Sigmoid colon (tissue), 7 donors: ENCODE data around the gene ENAH. TPM values are rescaled to one million over a fixed set of nuclear protein-coding genes. Genes with fewer than 3 reads are reported as not detected.

Experiments
- DNase-seq: peaks from one replicate; pipeline ENCODE4 v3.0.0-alpha.2; 2019
- H3K27ac ChIP-seq, 4 donors: fragments of 200-600 bp; sonication (generic); one replicate each; pipeline ENCODE4 v1.5.1; 2016 to 2019; ENCODE audit warnings: mild to moderate bottlenecking in 1 of 4
- H3K27me3 ChIP-seq, 3 donors: fragments of 200-600 bp; sonication (generic); one replicate each; pipeline ENCODE4 v1.5.1; 2019; ENCODE audit warnings: mild to moderate bottlenecking in 1 of 3
- H3K36me3 ChIP-seq, 4 donors: fragments of 200-600 bp; sonication (generic); one replicate each; pipeline ENCODE4 v1.5.1; 2016 to 2019
- H3K4me1 ChIP-seq, 4 donors: fragments of 200-600 bp; sonication (generic); one replicate each; pipeline ENCODE4 v1.5.1; 2017 to 2019
- H3K4me3 ChIP-seq, 4 donors: fragments of 200-600 bp; sonication (generic); one replicate each; pipeline ENCODE4 v1.5.1; 2017 to 2019; ENCODE audit warnings: mild to moderate bottlenecking in 2 of 4, moderate library complexity in 1 of 4
- H3K9me3 ChIP-seq, 4 donors: fragments of 200-600 bp in 3 of 4; sonication (generic) in 3 of 4; one replicate each; pipeline versions ENCODE4 v1.5.1 to v1.6.1; 2013 to 2019
- CTCF ChIP-seq, 4 experiments: fragments of 450-650 bp in 3 of 4; fragments of 200-600 bp in 1 of 4; IDR thresholded peaks; one replicate each; pipeline ENCODE4 v1.5.1; 2016 to 2019; ENCODE audit warnings: antibody characterized with exemption in 4 of 4, mild to moderate bottlenecking in 3 of 4, moderate library complexity in 2 of 4
- EP300 ChIP-seq, 4 donors: sonication (generic); formaldehyde crosslinking; IDR thresholded peaks; one replicate each; pipeline ENCODE4 v1.6.1; 2017; ENCODE audit warnings: antibody characterized with exemption in 4 of 4
- POLR2A ChIP-seq, 2 donors: fragments of 450-650 bp; IDR thresholded peaks; one replicate each; pipeline ENCODE4 v1.6.1; 2016; ENCODE audit warnings: antibody characterized with exemption in 2 of 2, mild to moderate bottlenecking in 2 of 2, moderate library complexity in 2 of 2
- POLR2AphosphoS5 ChIP-seq, 4 donors: sonication (generic); formaldehyde crosslinking; IDR thresholded peaks; one replicate each; pipeline ENCODE4 v1.6.1; 2017; ENCODE audit warnings: antibody characterized with exemption in 4 of 4
- WGBS, 2 donors: extraction: QIAGEN DNeasy Blood & Tissue Kit; methylation state at CpG; one replicate each; pipeline ENCODE4 v1.1.7; 2013; 5-methylcytosine and 5-hydroxymethylcytosine counted together
- intact Hi-C: fragments of 100-400 bp; cut with DNase I; formaldehyde crosslinking; loops from one replicate; pipeline ENCODE4 v1.15.1; 2023
- polyA plus RNA-seq, 3 donors: library from polyadenylated mRNA; stranded (reverse); fragments of 200-250 nt; gene quantifications; one replicate each; pipeline ENCODE4 v1.2.3, GENCODE V29; 2013
- total RNA-seq, 4 donors: library from RNA; depleted of rRNA; stranded (reverse); fragments of >200 nt; gene quantifications; one replicate each; pipeline ENCODE4 v1.1.0, GENCODE V29; 2016
- donor health status: healthy with polysubstance abuse.
- donor health status: Bipolar disorder and iron deficiency.
- donor health status: healthy.

ENAH gene
- total and polyA plus RNA-seq, 7 donors: 9.6 to 197 (median 92.2) TPM

GRCh38 chr1:225483818-225484656 lies 168.9 kb downstream of the ENAH start:
- Histone ChIP-seq H3K36me3 (no peaks in the 10 kb centered on the region), H3K4me1 (peaks cover 0 to 55% (median 40%) of the 10 kb centered on the region in 4 donors), H3K4me3 (peak overlapping the region in 1 of 4 donors; percentile 24), H3K9me3 (no peaks in the 10 kb centered on the region), H3K27ac (peak overlapping the region; percentile 61 to 82 (median 66)), H3K27me3 (no peaks in the 10 kb centered on the region)
- TF ChIP-seq POLR2AphosphoS5 (IDR thresholded peaks at IDR 0.05) (peak in 2 of 4 donors; percentile 30 to 40), EP300 (IDR thresholded peaks at IDR 0.05) (no peak)
- DNase-seq: peak; percentile 89
- 84 to 87% methylated on average over 23 of the region's 23 CpGs for WGBS, 2 donors
- intact Hi-C loops: no loop called here

DNA sequence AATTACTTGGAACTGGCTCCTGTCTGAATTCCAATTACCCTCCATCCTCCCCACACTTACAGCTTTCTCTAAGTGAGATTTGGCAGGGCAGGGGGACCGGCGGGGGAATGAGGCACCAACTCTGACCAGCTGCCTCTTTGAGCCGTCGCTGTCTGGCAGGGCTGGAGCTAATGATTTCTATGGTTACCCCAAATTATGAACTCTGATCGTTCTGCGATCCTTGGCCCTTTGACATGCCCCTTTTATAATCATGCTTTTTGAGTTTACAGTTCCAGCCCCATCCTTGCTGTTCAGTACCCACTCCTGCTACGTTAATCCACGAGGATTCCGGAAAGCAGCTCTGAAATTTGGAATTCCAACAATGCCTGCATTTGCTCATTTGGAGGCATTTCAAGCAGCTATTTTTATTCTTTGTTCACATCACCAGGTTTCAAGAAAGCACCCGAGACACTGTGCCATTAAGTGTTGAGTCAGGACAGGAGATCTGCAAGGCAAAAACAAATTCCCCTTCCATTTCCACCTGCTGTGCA lies 170.4 kb downstream of the ENAH start:
- 76 to 79% methylated on average over 10 of the region's 10 CpGs for WGBS, 2 donors
- H3K9me3 ChIP-seq: no peaks in the 10 kb centered on the region
- peaks cover 0 to 49% (median 40%) of the 10 kb centered on the region in 4 donors for H3K4me1 ChIP-seq
- no peak overlapping the region for H3K4me3 ChIP-seq
- peak overlapping the region; percentile 61 to 82 (median 66) for H3K27ac ChIP-seq
- intact Hi-C loops: no loop called here
- H3K27me3 ChIP-seq: no peaks in the 10 kb centered on the region
- DNase-seq: peak; percentile 51
- TF ChIP-seq EP300 (IDR thresholded peaks at IDR 0.05) (no peak), POLR2A (IDR thresholded peaks at IDR 0.05) (no peak), POLR2AphosphoS5 (IDR thresholded peaks at IDR 0.05) (peak in 1 of 4 donors; percentile 5), CTCF (IDR thresholded peaks at IDR 0.05) (no peak)
- no peaks in the 10 kb centered on the region for H3K36me3 ChIP-seq

DNA sequence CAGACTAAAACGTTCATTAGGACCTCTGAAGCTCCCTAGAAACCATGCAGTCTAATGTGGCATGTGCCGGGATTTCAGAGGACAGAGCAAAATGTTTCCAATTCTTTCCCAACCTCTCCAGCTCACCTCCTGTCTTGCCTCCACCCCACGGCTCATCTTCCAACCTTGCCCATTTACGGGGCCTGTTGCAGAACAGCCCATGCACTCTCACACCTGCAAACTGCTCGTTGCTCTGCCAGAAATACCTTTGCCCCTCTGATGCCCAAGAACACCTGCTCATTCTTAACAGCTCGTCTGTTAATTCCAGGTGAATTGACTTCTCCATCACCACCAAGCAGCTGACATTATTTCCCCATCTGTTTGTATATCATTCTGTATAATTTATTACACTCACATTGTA lies 171.2 kb downstream of the ENAH start:
- no peaks in the 10 kb centered on the region for H3K27me3 ChIP-seq
- peak; percentile 44 for DNase-seq
- peak overlapping the region; percentile 61 to 82 (median 66) for H3K27ac ChIP-seq
- peaks cover 0 to 56% (median 46%) of the 10 kb centered on the region in 4 donors for H3K4me1 ChIP-seq
- no peaks in the 10 kb centered on the region for H3K36me3 ChIP-seq
- 8 to 48% methylated on average over 6 of the region's 6 CpGs for WGBS, 2 donors
- no peak for TF ChIP-seq CTCF (IDR thresholded peaks at IDR 0.05)
- no peak for TF ChIP-seq EP300 (IDR thresholded peaks at IDR 0.05)
- TF ChIP-seq POLR2AphosphoS5 (IDR thresholded peaks at IDR 0.05): no peak
- no peak for TF ChIP-seq POLR2A (IDR thresholded peaks at IDR 0.05)
- no peak overlapping the region for H3K4me3 ChIP-seq
- intact Hi-C loops: no loop called here
- no peaks in the 10 kb centered on the region for H3K9me3 ChIP-seq

DNA sequence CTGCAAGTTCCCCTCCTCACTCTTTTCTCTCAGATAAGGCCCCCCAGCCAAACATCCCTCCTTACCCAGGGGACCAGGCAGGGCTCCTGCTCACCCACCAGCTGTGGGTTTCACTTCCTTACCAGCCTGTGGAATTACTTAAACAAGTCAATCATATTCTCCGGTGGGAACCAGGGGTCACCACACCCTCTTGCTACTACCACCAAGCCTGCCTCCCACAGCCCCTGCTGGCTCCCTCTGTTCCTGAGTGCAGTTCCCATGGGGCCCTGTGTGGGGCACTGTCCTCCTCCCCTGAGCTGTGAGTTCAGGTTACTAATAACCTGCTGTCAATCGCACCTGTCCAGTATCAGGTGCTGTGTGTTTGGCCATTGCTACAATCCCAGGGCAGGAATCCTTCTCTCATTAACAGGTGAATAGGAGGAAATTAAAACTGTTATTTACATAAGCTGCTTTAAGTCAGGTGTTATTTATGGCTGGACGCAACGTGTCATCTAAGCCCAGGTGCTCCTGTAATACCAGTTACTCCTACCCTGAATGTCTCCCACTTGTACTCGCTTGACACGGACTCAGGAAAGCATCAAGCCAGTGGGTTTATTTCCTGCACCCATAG lies 172.0 kb downstream of the ENAH start:
- Histone ChIP-seq H3K4me1 (peaks cover 0 to 58% (median 50%) of the 10 kb centered on the region in 4 donors), H3K9me3 (no peaks in the 10 kb centered on the region), H3K27ac (peak overlapping the region in 3 of 4 donors; percentile 61 to 82 (median 68)), H3K36me3 (no peaks in the 10 kb centered on the region), H3K27me3 (no peaks in the 10 kb centered on the region), H3K4me3 (no peak overlapping the region)
- DNase-seq: peak; percentile 73
- intact Hi-C loops: no loop called here
- WGBS, 2 donors: 13 to 45% methylated on average over 6 of the region's 6 CpGs
- no peak for TF ChIP-seq EP300 (IDR thresholded peaks at IDR 0.05)
- peak in 3 of 4 experiments; percentile 67 to 72 (median 71) for TF ChIP-seq CTCF (IDR thresholded peaks at IDR 0.05)
- no peak for TF ChIP-seq POLR2AphosphoS5 (IDR thresholded peaks at IDR 0.05)
- no peak for TF ChIP-seq POLR2A (IDR thresholded peaks at IDR 0.05)
